Epithelial cell of esophagus (primary cell): ENCODE results near the gene CYP19A1.
A peak's percentile ranks its signal among the peaks of the same experiment; 100 is the strongest.

Experiments
- DNase-seq: peaks from one replicate; pipeline ENCODE4 v3.0.0; 2010; ENCODE audit warnings: low read depth
- H3K4me3 ChIP-seq: 2 replicates; pipeline ENCODE4 v1.5.1; 2011; ENCODE audit warnings: mild to moderate bottlenecking, low read length, control low read depth
- CTCF ChIP-seq: IDR thresholded peaks from 2 replicates; pipeline ENCODE4 v1.5.1; 2011; ENCODE audit warnings: low read depth, mild to moderate bottlenecking, low read length, control low read depth, inconsistent platforms; ENCODE audit not compliant: insufficient read depth; ENCODE audit errors: missing control alignments

Gene CYP19A1

GRCh38 chr15:51380999-51381806, 42.8 kb upstream of the CYP19A1 start:
- peak; percentile 75 for DNase-seq
- no peak overlapping the region for H3K4me3 ChIP-seq
- peak; percentile 97 for TF ChIP-seq CTCF

GRCh38 chr15:51379390-51379789, 41.0 kb upstream of the CYP19A1 start:
- TF ChIP-seq CTCF, result no peak
- H3K4me3 ChIP-seq, result no peak overlapping the region
- DNase-seq, result no peak

GRCh38 chr15:51378406-51378805, 40.0 kb upstream of the CYP19A1 start:
- H3K4me3 ChIP-seq, result no peak overlapping the region
- TF ChIP-seq CTCF, result no peak
- no peak for DNase-seq

- no peak for TF ChIP-seq CTCF
- no peak overlapping the region for H3K4me3 ChIP-seq
- peak; percentile 14 for DNase-seq
These were observed 38.8 kb upstream of the CYP19A1 start for GRCh38 chr15:51377038-51377786.

- peak; percentile 84 for DNase-seq
- no peak overlapping the region for H3K4me3 ChIP-seq
- no peak for TF ChIP-seq CTCF
These were observed 37.7 kb upstream of the CYP19A1 start for GRCh38 chr15:51375966-51376640.

GRCh38 chr15:51374131-51374530, 35.7 kb upstream of the CYP19A1 start:
- H3K4me3 ChIP-seq, result no peak overlapping the region
- TF ChIP-seq CTCF, result no peak
- DNase-seq, result no peak
